ENCODE results near the gene LRRC74B. TPM values are rescaled to one million over a fixed set of nuclear protein-coding genes. Genes with fewer than 3 reads are reported as not detected.
"Not testable (repeated sequence)": the region's sequence is repeated elsewhere in the genome, so short reads cannot be mapped to it uniquely, and the experiment has no call there.

Gene LRRC74B
- total RNA-seq, 4 donors from 2014 or later: not detected

DNA sequence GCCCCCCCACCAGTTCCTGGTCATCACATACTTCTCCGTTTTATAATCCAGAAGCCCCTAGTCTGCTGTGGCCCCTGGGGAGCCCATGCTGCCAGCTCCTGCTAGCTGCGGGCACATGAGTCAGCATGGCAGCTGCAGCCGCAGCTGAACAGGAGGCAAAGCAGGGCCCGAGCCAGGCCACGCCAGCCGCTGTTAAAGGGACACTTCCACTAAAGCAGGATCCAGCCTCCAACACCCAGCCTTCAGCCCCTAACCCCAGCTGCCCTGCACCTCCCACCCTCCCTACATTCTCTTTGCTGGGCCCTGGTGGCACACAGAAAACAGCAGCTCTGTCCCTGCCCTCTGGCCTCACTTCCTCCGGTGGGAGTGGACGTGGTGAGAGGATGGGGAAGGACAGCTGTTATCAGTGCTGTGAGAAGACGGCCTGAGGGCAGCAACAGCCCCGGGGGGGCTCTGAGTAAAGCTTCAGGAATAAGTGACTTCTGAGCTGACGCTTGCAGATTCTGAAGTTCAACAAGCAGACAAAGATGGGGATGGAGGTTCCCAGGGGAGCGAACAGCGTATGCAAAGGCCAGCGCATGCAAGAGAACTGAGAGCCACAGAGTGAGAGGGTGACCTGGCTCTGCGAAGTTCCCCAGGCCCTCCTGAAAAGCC, 688 bp upstream of the LRRC74B start:
- Histone ChIP-seq H3K9me3 (no peaks in the 10 kb centered on the region), H3K36me3 (no peaks in the 10 kb centered on the region), H3K4me1 (peaks cover 23 to 24% of the 10 kb centered on the region in 2 donors), H3K27ac (peak overlapping the region; percentile 71 to 91 (median 89)), H3K27me3 (no peaks in the 10 kb centered on the region), H3K4me3 (peak overlapping the region; percentile 55 to 78 (median 69))
- DNase-seq: peak; percentile 47 to 73
- peak; percentile 76 to 88 for ATAC-seq
- in situ Hi-C loops (cut with MboI; ENCODE audit: low sequenced_read_pairs in 4 of 4): no loop called here
- intact Hi-C loops (cut with DNase I; ENCODE audit: low total_unique reads): loop anchor here (1.0 kb wide), 3 partner anchors 30 to 63 kb away; partner anchors contain the start of genes LZTR1, P2RX6 and THAP7
- TF ChIP-seq POLR2A (IDR thresholded peaks at IDR 0.05) (peak in 1 of 2 donors; percentile 16), CTCF (IDR thresholded peaks at IDR 0.05 in 4 of 5, conservative IDR thresholded peaks at IDR 0.05 in 1 of 5) (no peak)

DNA sequence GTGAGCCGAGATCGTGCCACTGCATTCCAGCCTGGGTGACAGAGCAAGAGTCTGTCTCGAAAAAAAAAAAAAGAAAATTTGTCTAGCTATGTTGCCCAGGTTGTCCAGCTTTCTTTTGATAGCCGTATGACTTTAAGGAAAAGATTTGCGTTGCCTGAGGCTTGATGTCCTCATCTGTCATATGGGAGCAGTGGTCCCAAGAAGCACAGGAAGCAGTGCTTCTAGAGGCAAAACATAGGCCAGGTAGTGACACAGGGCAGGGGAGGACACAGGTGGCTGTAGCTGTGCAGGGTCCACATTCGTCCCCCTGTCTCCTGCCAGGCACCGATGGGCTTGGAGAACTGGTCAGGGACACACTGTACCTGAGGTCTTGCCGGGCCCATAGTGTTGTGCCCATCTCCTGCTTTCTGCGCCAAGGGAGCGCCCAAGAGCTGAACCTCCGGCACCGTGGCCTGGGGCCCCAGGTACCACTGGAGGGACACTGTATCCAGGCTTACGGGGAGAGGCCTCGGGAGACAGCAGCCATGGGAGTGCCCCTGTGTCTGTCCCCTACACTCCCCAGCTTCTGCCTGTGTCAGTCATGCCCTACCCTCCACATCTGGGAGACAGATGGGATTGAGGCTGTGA, 1.4 kb downstream of the LRRC74B start:
- intact Hi-C loops (cut with DNase I; ENCODE audit: low total_unique reads): no loop called here
- Histone ChIP-seq H3K9me3 (no peaks in the 10 kb centered on the region), H3K27ac (no peak overlapping the region), H3K27me3 (no peaks in the 10 kb centered on the region), H3K36me3 (no peaks in the 10 kb centered on the region), H3K4me1 (peaks cover 17 to 24% of the 10 kb centered on the region in 2 donors), H3K4me3 (no peak overlapping the region)
- no peak for ATAC-seq
- TF ChIP-seq POLR2A (IDR thresholded peaks at IDR 0.05) (no peak), CTCF (IDR thresholded peaks at IDR 0.05 in 4 of 5, conservative IDR thresholded peaks at IDR 0.05 in 1 of 5) (no peak)
- DNase-seq: no peak
- in situ Hi-C loops (cut with MboI; ENCODE audit: low sequenced_read_pairs in 4 of 4): no loop called here

- intact Hi-C loops (cut with DNase I; ENCODE audit: low total_unique reads): no loop called here
- H3K27me3 ChIP-seq: no peaks in the 10 kb centered on the region
- DNase-seq (no peak), ATAC-seq (no peak)
- H3K36me3 ChIP-seq: no peaks in the 10 kb centered on the region
- no peak overlapping the region for H3K4me3 ChIP-seq
- in situ Hi-C loops (cut with MboI; ENCODE audit: low sequenced_read_pairs in 4 of 4): no loop called here
- no peak overlapping the region for H3K27ac ChIP-seq
- H3K4me1 ChIP-seq: peaks cover 15 to 24% of the 10 kb centered on the region in 2 donors
- no peaks in the 10 kb centered on the region for H3K9me3 ChIP-seq
- no peak for TF ChIP-seq CTCF (IDR thresholded peaks at IDR 0.05 in 4 of 5, conservative IDR thresholded peaks at IDR 0.05 in 1 of 5)
- TF ChIP-seq POLR2A (IDR thresholded peaks at IDR 0.05): no peak
Observed at GRCh38 chr22:21047730-21048129, 2.0 kb downstream of the LRRC74B start.

GRCh38 chr22:21048448-21048847, 2.7 kb downstream of the LRRC74B start:
- DNase-seq; H3K27ac ChIP-seq; in situ Hi-C loops (cut with MboI; ENCODE audit: low sequenced_read_pairs in 4 of 4); H3K9me3 ChIP-seq; H3K4me3 ChIP-seq; ATAC-seq; H3K27me3 ChIP-seq; intact Hi-C loops (cut with DNase I; ENCODE audit: low total_unique reads); H3K36me3 ChIP-seq: not testable (repeated sequence)
- H3K4me1 ChIP-seq: peaks cover 8 to 20% of the 10 kb centered on the region in 2 donors

GRCh38 chr22:21048965-21049364, 3.2 kb downstream of the LRRC74B start:
- ATAC-seq; H3K36me3 ChIP-seq; in situ Hi-C loops (cut with MboI; ENCODE audit: low sequenced_read_pairs in 4 of 4); DNase-seq; H3K4me3 ChIP-seq; H3K27ac ChIP-seq; H3K27me3 ChIP-seq; intact Hi-C loops (cut with DNase I; ENCODE audit: low total_unique reads); H3K9me3 ChIP-seq: not testable (repeated sequence)
- peaks cover 6 to 14% of the 10 kb centered on the region in 2 donors for H3K4me1 ChIP-seq
